Measurements from ENCODE around the gene AHSA1.

Gene AHSA1

GRCh38 chr14:77508249-77508648 is 50.4 kb downstream of the AHSA1 start:
- WGBS (ENCODE audit: insufficient coverage, insufficient read length) = no CpG with 5 or more reads among the region's 4 CpGs

DNA sequence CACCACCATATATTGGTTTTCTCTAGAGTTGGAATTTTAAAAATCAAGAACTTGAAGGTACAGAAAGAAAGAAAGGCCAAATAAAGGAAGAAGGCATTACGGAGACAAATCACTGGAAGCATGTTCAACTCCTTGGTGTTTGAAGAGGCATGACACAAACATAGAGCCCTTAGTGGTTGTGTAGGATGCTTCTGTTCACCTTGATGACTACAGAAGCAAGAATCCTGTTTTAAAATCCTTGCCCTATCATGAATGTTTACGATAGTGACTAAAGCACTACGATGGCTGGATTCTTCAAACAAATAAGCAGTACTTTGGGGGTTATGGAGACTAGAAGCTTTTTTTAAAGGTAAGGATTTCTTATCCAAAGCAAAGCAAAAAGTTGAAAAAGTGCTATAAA is 51.0 kb downstream of the AHSA1 start:
- Histone ChIP-seq H3K9me3 (ENCODE audit: control insufficient read depth, insufficient read depth, low read length) (no peaks in the 10 kb centered on the region), H3K4me3 (ENCODE audit: low read length) (no peak overlapping the region), H3K27me3 (ENCODE audit: control insufficient read depth, insufficient read depth, low read length) (no peaks in the 10 kb centered on the region), H3K36me3 (ENCODE audit: control insufficient read depth, insufficient read depth, low read length) (peaks cover 8% of the 10 kb centered on the region; the same call in 1 of the 2 replicates), H3K27ac (ENCODE audit: low read length) (no peak overlapping the region), H3K4me1 (ENCODE audit: control insufficient read depth, insufficient read depth, low read length) (no peaks in the 10 kb centered on the region)
- no CpG with 5 or more reads among the region's 3 CpGs for WGBS (ENCODE audit: insufficient coverage, insufficient read length)
- no peak for DNase-seq (ENCODE audit: low read depth, low spot score)

More at GRCh38 chr14:77508249-77508648, 50.4 kb downstream of the AHSA1 start:
- Histone ChIP-seq H3K4me1 (ENCODE audit: control insufficient read depth, insufficient read depth, low read length) (no peaks in the 10 kb centered on the region), H3K4me3 (ENCODE audit: low read length) (no peak overlapping the region), H3K9me3 (ENCODE audit: control insufficient read depth, insufficient read depth, low read length) (no peaks in the 10 kb centered on the region), H3K27ac (ENCODE audit: low read length) (no peak overlapping the region), H3K27me3 (ENCODE audit: control insufficient read depth, insufficient read depth, low read length) (no peaks in the 10 kb centered on the region), H3K36me3 (ENCODE audit: control insufficient read depth, insufficient read depth, low read length) (peaks cover 8% of the 10 kb centered on the region; the same call in 1 of the 2 replicates)
- DNase-seq (ENCODE audit: low read depth, low spot score) = no peak

DNA sequence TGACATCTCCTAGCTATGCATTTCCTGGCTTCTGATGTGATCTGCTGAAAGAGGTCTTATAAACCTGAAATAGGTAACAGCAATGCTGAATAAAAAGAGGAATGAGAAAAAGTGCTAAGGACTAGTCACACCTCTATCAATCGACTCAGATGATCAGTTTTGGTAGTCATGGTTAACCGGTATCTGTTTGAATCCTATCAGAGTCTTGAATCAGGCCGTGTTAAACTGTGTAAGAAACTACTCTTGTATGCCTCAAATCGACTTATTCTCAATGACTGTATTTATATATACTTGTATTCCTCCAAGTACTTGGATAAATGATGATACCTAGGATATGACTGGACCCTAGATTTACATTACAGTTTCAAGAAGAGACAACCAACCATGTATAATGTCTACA is 51.5 kb downstream of the AHSA1 start:
- H3K36me3 ChIP-seq (ENCODE audit: control insufficient read depth, insufficient read depth, low read length) = peaks cover 8% of the 10 kb centered on the region; the same call in 1 of the 2 replicates
- no CpG with 5 or more reads among the region's 4 CpGs for WGBS (ENCODE audit: insufficient coverage, insufficient read length)

DNA sequence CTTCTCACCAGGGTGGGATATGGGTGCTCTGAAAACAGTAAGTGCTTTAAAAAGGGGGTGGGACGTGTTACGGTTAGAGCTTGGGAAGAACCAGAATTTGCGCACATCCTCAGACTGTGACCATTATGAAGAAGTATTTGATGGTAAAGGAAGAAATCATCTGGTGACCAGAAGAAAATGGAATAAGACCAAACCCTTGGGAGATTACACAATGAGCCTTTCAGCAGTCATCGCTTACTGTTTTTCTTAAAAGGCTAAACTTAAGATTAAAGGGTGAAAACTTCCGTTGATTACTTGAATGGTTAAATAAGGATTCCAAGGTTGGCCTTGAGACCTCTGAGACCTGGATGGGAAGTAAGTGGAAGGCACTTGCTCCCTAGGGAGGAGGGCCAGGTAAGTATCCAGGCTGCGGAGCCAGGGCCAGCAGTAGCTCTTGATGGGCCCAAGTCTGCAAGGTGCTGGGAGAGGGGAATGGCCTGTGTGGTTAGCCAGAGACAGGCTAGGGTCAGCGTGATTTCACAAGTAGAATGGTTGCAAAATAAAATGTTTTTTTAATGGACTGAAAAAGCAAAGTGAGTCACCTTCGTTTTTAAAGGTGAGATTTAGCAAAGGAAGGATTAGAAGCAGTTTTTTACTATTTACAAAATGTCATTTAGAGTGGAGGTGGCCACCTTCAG is 53.7 kb downstream of the AHSA1 start:
- DNase-seq (ENCODE audit: low read depth, low spot score) = no peak
- H3K36me3 ChIP-seq (ENCODE audit: control insufficient read depth, insufficient read depth, low read length) = peaks cover 8% of the 10 kb centered on the region; the same call in 1 of the 2 replicates
- no peaks in the 10 kb centered on the region for H3K4me1 ChIP-seq (ENCODE audit: control insufficient read depth, insufficient read depth, low read length)
- H3K27ac ChIP-seq (ENCODE audit: low read length) = no peak overlapping the region
- H3K27me3 ChIP-seq (ENCODE audit: control insufficient read depth, insufficient read depth, low read length) = no peaks in the 10 kb centered on the region
- WGBS (ENCODE audit: insufficient coverage, insufficient read length) = no CpG with 5 or more reads among the region's 8 CpGs
- H3K4me3 ChIP-seq (ENCODE audit: low read length) = no peak overlapping the region
- no peaks in the 10 kb centered on the region for H3K9me3 ChIP-seq (ENCODE audit: control insufficient read depth, insufficient read depth, low read length)

More for the DNA sequence above, 51.5 kb downstream of the AHSA1 start:
- Histone ChIP-seq H3K9me3 (ENCODE audit: control insufficient read depth, insufficient read depth, low read length) (no peaks in the 10 kb centered on the region), H3K4me1 (ENCODE audit: control insufficient read depth, insufficient read depth, low read length) (no peaks in the 10 kb centered on the region), H3K27ac (ENCODE audit: low read length) (no peak overlapping the region), H3K27me3 (ENCODE audit: control insufficient read depth, insufficient read depth, low read length) (no peaks in the 10 kb centered on the region), H3K4me3 (ENCODE audit: low read length) (no peak overlapping the region)
- DNase-seq (ENCODE audit: low read depth, low spot score) = no peak

GRCh38 chr14:77516126-77516525 is 58.2 kb downstream of the AHSA1 start:
- no peaks in the 10 kb centered on the region for H3K4me1 ChIP-seq (ENCODE audit: control insufficient read depth, insufficient read depth, low read length)
- DNase-seq (ENCODE audit: low read depth, low spot score) = no peak
- H3K9me3 ChIP-seq (ENCODE audit: control insufficient read depth, insufficient read depth, low read length) = no peaks in the 10 kb centered on the region
- H3K36me3 ChIP-seq (ENCODE audit: control insufficient read depth, insufficient read depth, low read length) = peaks cover 8% of the 10 kb centered on the region; the same call in 1 of the 2 replicates
- no peaks in the 10 kb centered on the region for H3K27me3 ChIP-seq (ENCODE audit: control insufficient read depth, insufficient read depth, low read length)
- no peak overlapping the region for H3K4me3 ChIP-seq (ENCODE audit: low read length)
- H3K27ac ChIP-seq (ENCODE audit: low read length) = no peak overlapping the region

All from iPS DF 6.9 (cell line).